Loucy (cell line): ENCODE data around the gene PACSIN2.

ENCODE experiments used
- H2AFZ ChIP-seq: fragments of 200-600 bp; sonication (generic); 2 replicates; pipeline ENCODE4 v1.6.0; 2016; ENCODE audit warnings: antibody characterized with exemption, mild to moderate bottlenecking, low read length, moderate library complexity
- H3F3A ChIP-seq: fragments of 200-600 bp; 2 replicates; pipeline ENCODE4 v1.6.0; 2016; ENCODE audit warnings: antibody characterized with exemption, low read depth, mild to moderate bottlenecking
- H3K27me3 ChIP-seq: fragments of 200-600 bp; sonication (generic); 2 replicates; pipeline ENCODE4 v1.6.1; 2014; ENCODE audit warnings: low read length, mild to moderate bottlenecking; ENCODE audit not compliant: insufficient read depth, poor library complexity, severe bottlenecking
- H3K36me3 ChIP-seq: fragments of 200-600 bp; sonication (generic); 2 replicates; pipeline ENCODE4 v1.6.1; 2016; ENCODE audit warnings: low read length; ENCODE audit not compliant: insufficient read depth
- H3K4me1 ChIP-seq: fragments of 200-600 bp; sonication (generic); 2 replicates; pipeline ENCODE4 v1.5.1; 2014; ENCODE audit warnings: low read length, mild to moderate bottlenecking; ENCODE audit not compliant: insufficient read depth, poor library complexity, severe bottlenecking
- H3K4me2 ChIP-seq: fragments of 200-600 bp; sonication (generic); 2 replicates; pipeline ENCODE4 v1.6.0; 2014; ENCODE audit warnings: antibody characterized with exemption, low read length, low read depth, mild to moderate bottlenecking; ENCODE audit not compliant: poor library complexity, severe bottlenecking
- H3K4me3 ChIP-seq: fragments of 200-600 bp; sonication (generic); 2 replicates; pipeline ENCODE4 v1.5.1; 2014; ENCODE audit warnings: low read length, mild to moderate bottlenecking, mixed read lengths; ENCODE audit not compliant: poor library complexity, severe bottlenecking
- H3K79me2 ChIP-seq: fragments of 200-600 bp; sonication (generic); 2 replicates; pipeline ENCODE4 v1.6.1; 2014; ENCODE audit warnings: low read length; ENCODE audit not compliant: insufficient read depth
- H3K9ac ChIP-seq: fragments of 200-600 bp; sonication (generic); 2 replicates; pipeline ENCODE4 v1.6.0; 2014; ENCODE audit warnings: mild to moderate bottlenecking, low read depth, low read length, moderate library complexity; ENCODE audit not compliant: poor library complexity, severe bottlenecking
- H3K9me2 ChIP-seq: fragments of 200-600 bp; sonication (generic); replicated peaks from 2 replicates; pipeline ENCODE4 v1.6.1; 2016; ENCODE audit warnings: low read depth, low read length, mixed read lengths
- H3K9me3 ChIP-seq: fragments of 200-600 bp; sonication (generic); 2 replicates; pipeline ENCODE4 v1.6.1; 2014; ENCODE audit warnings: mild to moderate bottlenecking, antibody characterized with exemption, low read length, low read depth; ENCODE audit not compliant: insufficient read depth
- H4K20me1 ChIP-seq: fragments of 200-600 bp; sonication (generic); 2 replicates; pipeline ENCODE4 v1.6.0; 2014; ENCODE audit warnings: antibody characterized with exemption, low read length, mild to moderate bottlenecking; ENCODE audit not compliant: insufficient read depth, poor library complexity, severe bottlenecking
- CTCF ChIP-seq: fragments of 200-600 bp; sonication (generic); conservative IDR thresholded peaks from 2 replicates; pipeline ENCODE4 v1.5.1; 2014; ENCODE audit warnings: mild to moderate bottlenecking, antibody characterized with exemption, low read length
- EZH2phosphoT487 ChIP-seq: fragments of 200-600 bp; IDR thresholded peaks from 2 replicates; pipeline ENCODE4 v1.6.1; 2018; ENCODE audit warnings: antibody characterized with exemption, mild to moderate bottlenecking, moderate library complexity, borderline replicate concordance

Gene PACSIN2

DNA sequence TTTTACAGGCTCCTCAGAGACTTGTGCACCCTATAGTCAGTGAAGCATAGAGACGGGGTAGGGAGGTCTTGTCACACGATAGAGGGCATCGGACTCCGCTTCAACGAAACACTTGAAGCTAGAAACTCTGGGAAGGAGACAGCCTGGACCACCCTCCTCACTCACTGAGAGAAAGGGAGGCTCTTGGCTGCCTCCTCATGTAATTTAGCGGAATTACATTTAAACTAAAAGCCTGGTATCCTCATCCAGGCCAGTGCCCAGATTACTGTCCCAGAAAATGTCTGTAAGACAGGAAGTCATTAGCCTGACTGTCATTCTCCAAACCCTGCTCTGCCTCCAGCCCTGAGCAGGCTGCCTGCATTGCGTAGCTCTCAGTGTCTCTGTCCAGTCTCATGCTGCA is 38.2 kb upstream of the PACSIN2 start:
- Histone ChIP-seq H3K36me3 (no peaks in the 10 kb centered on the region), H3K9me2 (no peaks in the 10 kb centered on the region), H3K9me3 (no peaks in the 10 kb centered on the region), H3K4me3 (no peak overlapping the region), H3K9ac (no peak overlapping the region), H2AFZ (no peak overlapping the region), H3K79me2 (no peaks in the 10 kb centered on the region), H3K27me3 (no peaks in the 10 kb centered on the region), H4K20me1 (no peaks in the 10 kb centered on the region), H3K4me2 (no peak overlapping the region), H3K4me1 (no peaks in the 10 kb centered on the region), H3F3A (no peaks in the 10 kb centered on the region)
- TF ChIP-seq CTCF (peak; percentile 38), EZH2phosphoT487 (no peak)

GRCh38 chr22:43050995-43051394 is 36.0 kb upstream of the PACSIN2 start:
- Histone ChIP-seq H3K9me3 (no peaks in the 10 kb centered on the region), H3K4me1 (no peaks in the 10 kb centered on the region), H3K4me2 (no peak overlapping the region), H2AFZ (no peak overlapping the region), H3K4me3 (no peak overlapping the region), H3K36me3 (no peaks in the 10 kb centered on the region), H3K79me2 (no peaks in the 10 kb centered on the region), H3K27me3 (no peaks in the 10 kb centered on the region), H3F3A (no peaks in the 10 kb centered on the region), H3K9me2 (no peaks in the 10 kb centered on the region), H4K20me1 (no peaks in the 10 kb centered on the region), H3K9ac (no peak overlapping the region)
- TF ChIP-seq EZH2phosphoT487: no peak
- TF ChIP-seq CTCF: no peak

GRCh38 chr22:43047605-43048004 is 32.7 kb upstream of the PACSIN2 start:
- Histone ChIP-seq H3K4me2 (no peak overlapping the region), H3K4me3 (no peak overlapping the region), H3K9ac (no peak overlapping the region), H3K4me1 (no peaks in the 10 kb centered on the region), H3F3A (no peaks in the 10 kb centered on the region), H3K9me3 (no peaks in the 10 kb centered on the region), H3K27me3 (no peaks in the 10 kb centered on the region), H3K79me2 (no peaks in the 10 kb centered on the region), H3K36me3 (no peaks in the 10 kb centered on the region), H4K20me1 (no peaks in the 10 kb centered on the region), H2AFZ (no peak overlapping the region), H3K9me2 (no peaks in the 10 kb centered on the region)
- TF ChIP-seq CTCF (no peak), EZH2phosphoT487 (no peak)
